H1 (cell line): ENCODE data around the gene CD81. TPM values are rescaled to one million over a fixed set of nuclear protein-coding genes. Genes with fewer than 3 reads are reported as not detected.

ENCODE experiments used
- CTCF ChIA-PET: fragments of 300-600 bp; sonication (Branson Sonifier 250); formaldehyde crosslinking; loops from one replicate; lab custom pipeline; 2021; ENCODE audit not compliant: partially characterized antibody; lab: Charles Lee
- POLR2A ChIA-PET: fragments of 300-600 bp; sonication (Branson Sonifier 250); formaldehyde crosslinking; loops from one replicate; lab custom pipeline; 2021; ENCODE audit warnings: inconsistent platforms; ENCODE audit not compliant: partially characterized antibody; lab: Charles Lee
- DNase-seq, 2 experiments: peaks; one replicate each; pipeline versions ENCODE4 v3.0.0 to v3.0.0-alpha.2; 2010 to 2022; ENCODE audit warnings: low spot score in 2 of 2, low read depth in 1 of 2, mixed read lengths in 1 of 2
- FAIRE-seq: peaks from 2 replicates; lab custom pipeline; 2011; peaks lifted over from hg19 to GRCh38; lab: Jason Lieb, UNC
- H2AFZ ChIP-seq: 2 replicates; pipeline ENCODE4 v1.8.1; 2012; ENCODE audit warnings: low read length, inconsistent platforms
- H2AK5ac ChIP-seq: 2 replicates; pipeline ENCODE4 v1.6.1; 2013; ENCODE audit warnings: low read depth, low read length
- H2BK120ac ChIP-seq: replicated peaks from 2 replicates; pipeline ENCODE3; 2013; ENCODE audit warnings: low read depth, low read length, inconsistent platforms
- H2BK12ac ChIP-seq: 2 replicates; pipeline ENCODE4 v1.6.1; 2013; ENCODE audit warnings: low read depth, low read length
- H2BK15ac ChIP-seq: 2 replicates; pipeline ENCODE4 v1.6.1; 2013; ENCODE audit warnings: low read length
- H2BK20ac ChIP-seq: 2 replicates; pipeline ENCODE4 v1.6.1; 2013; ENCODE audit warnings: low read length
- H2BK5ac ChIP-seq: 2 replicates; pipeline ENCODE4 v1.6.1; 2013; ENCODE audit warnings: low read depth, low read length
- H3K14ac ChIP-seq: 2 replicates; pipeline ENCODE4 v1.6.1; 2013; ENCODE audit warnings: inconsistent platforms; ENCODE audit not compliant: insufficient read length
- H3K18ac ChIP-seq: 2 replicates; pipeline ENCODE4 v1.6.1; 2013; ENCODE audit warnings: low read length; ENCODE audit errors: extremely low read depth
- H3K23ac ChIP-seq: 2 replicates; pipeline ENCODE4 v1.6.1; 2013; ENCODE audit warnings: inconsistent platforms; ENCODE audit not compliant: insufficient read length
- H3K23me2 ChIP-seq: 2 replicates; pipeline ENCODE4 v1.6.1; 2013; ENCODE audit warnings: low read depth, low read length
- H3K27ac ChIP-seq: 2 replicates; pipeline ENCODE4 v1.6.1; 2011; ENCODE audit warnings: low read depth, low read length, inconsistent platforms
- H3K27me3 ChIP-seq, 4 experiments: replicated peaks in 1 of 4; 1 replicate in 1 of 4; 2 replicates in 3 of 4; pipeline versions ENCODE4 v1.6.1 to v1.8.1; 2011 to 2013; ENCODE audit warnings: low read length in 3 of 4, mild to moderate bottlenecking in 3 of 4, inconsistent platforms in 2 of 4, mixed read lengths in 2 of 4, moderate library complexity in 1 of 4; ENCODE audit not compliant: control insufficient read depth in 3 of 4, insufficient read depth in 3 of 4; ENCODE audit errors: extremely low read depth in 1 of 4
- H3K36me3 ChIP-seq, 4 experiments: 2 replicates each; pipeline versions ENCODE4 v1.6.1 to v1.8.1; 2011 to 2013; ENCODE audit warnings: mild to moderate bottlenecking in 4 of 4, low read length in 3 of 4, moderate library complexity in 2 of 4, control low read depth in 1 of 4, inconsistent platforms in 1 of 4; ENCODE audit not compliant: insufficient read depth in 4 of 4, control insufficient read depth in 2 of 4
- H3K4ac ChIP-seq: replicated peaks from 2 replicates; pipeline ENCODE3; 2013; ENCODE audit warnings: low read length, low read depth, mixed read lengths, inconsistent platforms; ENCODE audit not compliant: insufficient read length
- H3K4me1 ChIP-seq, 4 experiments: replicated peaks in 1 of 4; 1 replicate in 1 of 4; 2 replicates in 3 of 4; pipeline versions ENCODE4 v1.6.1 to v1.8.1; 2011 to 2013; ENCODE audit warnings: low read length in 3 of 4, inconsistent platforms in 2 of 4, mixed read lengths in 1 of 4; ENCODE audit not compliant: insufficient read depth in 4 of 4, control insufficient read depth in 3 of 4
- H3K4me2 ChIP-seq, 2 experiments: 2 replicates each; pipeline versions ENCODE4 v1.6.1 to v1.8.1; 2011 to 2013; ENCODE audit warnings: low read depth in 2 of 2, low read length in 2 of 2, control low read depth in 1 of 2, inconsistent platforms in 1 of 2, mild to moderate bottlenecking in 1 of 2; ENCODE audit not compliant: insufficient read depth in 1 of 2
- H3K4me3 ChIP-seq, 4 experiments: fragments of 200-600, 300-600 bp in 1 of 4; sonication (generic), shearing (Covaris generic), sonication (Bioruptor Twin) in 1 of 4; 2 replicates each; pipeline versions ENCODE4 v1.5.1 to v1.8.1; 2011 to 2016; ENCODE audit warnings: low read length in 4 of 4, low read depth in 3 of 4, control low read depth in 2 of 4, inconsistent platforms in 2 of 4, mild to moderate bottlenecking in 2 of 4, mixed read lengths in 1 of 4, moderate library complexity in 1 of 4; ENCODE audit not compliant: insufficient read depth in 2 of 4; ENCODE audit errors: extremely low read depth in 1 of 4
- H3K56ac ChIP-seq: replicated peaks from 2 replicates; pipeline ENCODE3; 2013; ENCODE audit warnings: low read depth, mild to moderate bottlenecking, mixed read lengths, low read length, inconsistent platforms; ENCODE audit not compliant: insufficient read length
- H3K79me1 ChIP-seq: 2 replicates; pipeline ENCODE4 v1.6.1; 2013; ENCODE audit warnings: low read depth, low read length, control low read depth
- H3K79me2 ChIP-seq, 2 experiments: 2 replicates each; pipeline versions ENCODE4 v1.6.1 to v1.8.1; 2012 to 2013; ENCODE audit warnings: low read length in 2 of 2, mild to moderate bottlenecking in 2 of 2, inconsistent platforms in 1 of 2; ENCODE audit not compliant: insufficient read depth in 2 of 2, control insufficient read depth in 1 of 2
- H3K9ac ChIP-seq, 4 experiments: replicated peaks in 1 of 4; 1 replicate in 1 of 4; 2 replicates in 3 of 4; pipeline versions ENCODE4 v1.6.1 to v1.8.1; 2011 to 2013; ENCODE audit warnings: low read depth in 3 of 4, low read length in 3 of 4, control low read depth in 2 of 4, mild to moderate bottlenecking in 2 of 4, moderate library complexity in 2 of 4, inconsistent platforms in 1 of 4; ENCODE audit errors: extremely low read depth in 1 of 4
- H3K9me3 ChIP-seq, 2 experiments: 2 replicates each; pipeline versions ENCODE4 v1.6.1 to v1.8.1; 2012 to 2013; ENCODE audit warnings: mild to moderate bottlenecking in 2 of 2, moderate library complexity in 2 of 2, control low read depth in 1 of 2, inconsistent platforms in 1 of 2, low read depth in 1 of 2, low read length in 1 of 2, mixed read lengths in 1 of 2; ENCODE audit not compliant: insufficient read depth in 2 of 2
- H4K20me1 ChIP-seq, 2 experiments: replicated peaks in 1 of 2; 2 replicates each; pipeline versions ENCODE3 to v1.8.1; 2011 to 2013; ENCODE audit warnings: inconsistent platforms in 2 of 2, low read length in 2 of 2, mild to moderate bottlenecking in 1 of 2; ENCODE audit not compliant: insufficient read depth in 2 of 2, control insufficient read depth in 1 of 2
- H4K5ac ChIP-seq: 2 replicates; pipeline ENCODE4 v1.6.1; 2013; ENCODE audit warnings: low read length, low read depth, mixed read lengths, inconsistent platforms; ENCODE audit not compliant: insufficient read length
- H4K8ac ChIP-seq: 2 replicates; pipeline ENCODE4 v1.8.0; 2013; ENCODE audit warnings: mild to moderate bottlenecking, moderate library complexity, low read length, inconsistent platforms; ENCODE audit not compliant: insufficient read depth; ENCODE audit errors: extremely low read depth
- H4K91ac ChIP-seq: replicated peaks from 2 replicates; pipeline ENCODE3; 2013; ENCODE audit warnings: low read length, mixed read lengths, inconsistent platforms; ENCODE audit not compliant: insufficient read length
- ATF2 ChIP-seq: IDR thresholded peaks from 2 replicates; pipeline ENCODE4 v1.6.1; 2012; ENCODE audit warnings: low read length, inconsistent platforms
- ATF3 ChIP-seq: IDR thresholded peaks from 2 replicates; pipeline ENCODE4 v1.6.1; 2011; ENCODE audit warnings: low read depth, mild to moderate bottlenecking, low read length; ENCODE audit not compliant: insufficient read depth
- CHD1 ChIP-seq: IDR thresholded peaks from 2 replicates; pipeline ENCODE4 v1.6.1; 2012; ENCODE audit warnings: low read depth, low read length, improper control_type of control experiment
- JUN ChIP-seq: IDR thresholded peaks from 2 replicates; pipeline ENCODE4 v1.6.1; 2011; ENCODE audit warnings: low read depth, mild to moderate bottlenecking, improper control_type of control experiment, low read length
- MAFK ChIP-seq: IDR thresholded peaks from 2 replicates; pipeline ENCODE4 v1.6.1; 2012; ENCODE audit warnings: low read depth, mild to moderate bottlenecking, improper control_type of control experiment, low read length
- NANOG ChIP-seq: IDR thresholded peaks from 2 replicates; pipeline ENCODE4 v1.6.1; 2011; ENCODE audit warnings: low read length, low read depth, mild to moderate bottlenecking, inconsistent platforms; ENCODE audit not compliant: insufficient read depth, poor library complexity, severe bottlenecking
- POLR2A ChIP-seq, 2 experiments: IDR thresholded peaks; 1 replicate in 1 of 2; 2 replicates in 1 of 2; pipeline ENCODE4 v1.6.1; 2011; ENCODE audit warnings: low read depth in 2 of 2, low read length in 2 of 2, mild to moderate bottlenecking in 2 of 2; ENCODE audit errors: control extremely low read depth in 1 of 2
- RNF2 ChIP-seq: fragments of 200-900, 300-1000 bp; sonication (generic); IDR thresholded peaks from 2 replicates; pipeline ENCODE4 v1.7.1; 2016; ENCODE audit warnings: borderline replicate concordance, low read depth, mild to moderate bottlenecking, antibody characterized with exemption, low read length; ENCODE audit not compliant: poor library complexity, severe bottlenecking; ENCODE audit errors: missing control alignments
- SAP30 ChIP-seq: fragments of 300-600 bp; sonication (generic); IDR thresholded peaks from 2 replicates; pipeline ENCODE4 v1.7.1; 2012; ENCODE audit warnings: low read length, moderate library complexity, mild to moderate bottlenecking, inconsistent platforms; ENCODE audit not compliant: insufficient read depth, insufficient replicate concordance
- WGBS, 2 experiments: shearing (Covaris generic) in 1 of 2; methylation state at CpG; one replicate each; pipeline versions ENCODE4 v1.1.6 to v1.1.7; 2013 to 2015; ENCODE audit warnings: low lambda C conversion rate in 2 of 2, mixed read lengths in 2 of 2, inconsistent platforms in 1 of 2, low coverage in 1 of 2, missing lambda C conversion rate in 1 of 2; ENCODE audit not compliant: insufficient replicate concordance in 2 of 2, insufficient coverage in 1 of 2, insufficient read length in 1 of 2; ENCODE audit errors: extremely low coverage in 1 of 2, missing lambda C conversion rate in 1 of 2; 5-methylcytosine and 5-hydroxymethylcytosine counted together
- polyA plus RNA-seq, 7 experiments: library from polyadenylated mRNA; depleted of rRNA in 3 of 7; stranded (reverse) in 5 of 7; unstranded in 2 of 7; fragments of >200 nt in 5 of 7; fragments of 200-250 nt in 2 of 7; gene quantifications; 1 replicate in 5 of 7; 2 replicates in 1 of 7; 4 replicates in 1 of 7; pipeline versions ENCODE4 v1.2.1 to v1.2.3, GENCODE V29; 2011 to 2013; ENCODE audit warnings: missing spikeins in 2 of 7, mixed read lengths in 2 of 7
- total RNA-seq: library from RNA; stranded (reverse); fragmentation: NEBNext Ultra II Directional; extraction: Animal tissue kit (Norgen Biotek cat#: 25700); gene quantifications from 2 replicates; pipeline ENCODE4 v1.2.1, GENCODE V29; 2021

Gene CD81
- total and polyA plus RNA-seq, 2 of the 8 experiments (the other 6 are each of a cell fraction or from before 2014, with no cell fraction given) = 238 to 309 TPM

GRCh38 chr11:2426826-2427521, 49.9 kb downstream of the CD81 start:
- Histone ChIP-seq H4K8ac (peak overlapping the region; percentile 20), H2BK15ac (no peak overlapping the region), H3K14ac (no peak overlapping the region), H3K4me2 (no peak overlapping the region), H3K23ac (no peak overlapping the region), H2BK20ac (no peak overlapping the region), H4K5ac (no peak overlapping the region), H4K20me1 (peaks cover 0 to 20% of the 10 kb centered on the region in 2 experiments), H3K27ac (no peak overlapping the region), H3K18ac (no peak overlapping the region), H3K9ac (no peak overlapping the region), H3K56ac (no peak overlapping the region), H3K79me2 (no peaks in the 10 kb centered on the region), H3K4ac (no peak overlapping the region), H2BK12ac (no peak overlapping the region), H3K4me3 (no peak overlapping the region), H3K27me3 (peaks cover 0 to 8% (median 0%) of the 10 kb centered on the region in 4 experiments; a peak in 1 of 7 replicates), H2AK5ac (no peak overlapping the region), H4K91ac (no peak overlapping the region), H2AFZ (no peak overlapping the region), H2BK120ac (no peak overlapping the region), H3K4me1 (no peaks in the 10 kb centered on the region), H3K36me3 (no peaks in the 10 kb centered on the region), H3K79me1 (no peaks in the 10 kb centered on the region), H2BK5ac (no peak overlapping the region), H3K23me2 (peaks cover 19% of the 10 kb centered on the region; the same call in 1 of the 2 replicates), H3K9me3 (no peaks in the 10 kb centered on the region; a peak in 1 of 4 replicates)
- ChIA-PET POLR2A (interaction anchor here (0.8 kb wide), 1 partner anchor 9 kb away, joined by 3 read pairs; no protein-coding TSS in a partner anchor), CTCF (interaction anchor here (0.7 to 11.5 kb wide), 20 partner anchors 10 to 469 kb away, joined by 3 to 359 read pairs (median 5); partner anchors contain the start of gene TSSC4)
- no peak for DNase-seq
- WGBS, 2 experiments = 93% methylated on average over 13 of the region's 14 CpGs; no CpG with 5 or more reads in 1 of the 2 experiments
- FAIRE-seq = no peak
- TF ChIP-seq MAFK (no peak), POLR2A (IDR thresholded peaks at IDR 0.05; ENCODE audit: control extremely low read depth in 1 of 2, low read depth in 2 of 2, low read length in 2 of 2) (no peak), SAP30 (no peak), RNF2 (no peak), JUN (no peak), CHD1 (no peak), ATF2 (no peak), ATF3 (no peak), NANOG (no peak)
